Memory B cell (primary cell): ENCODE measurements around the gene MATK.

Experiments used
- ATAC-seq: fragments of 150-1000 bp; cut with Tn5 transposase; 2 replicates; pipeline ENCODE4 v1.10.0; 2021; ENCODE audit warnings: low read depth, mild to moderate bottlenecking, moderate library complexity
- DNase-seq, 2 donors: peaks; one replicate each; pipeline ENCODE4 v3.0.0; 2022; ENCODE audit warnings: low spot score in 2 of 2
- H3K27ac Mint-ChIP-seq: one replicate; pipeline ENCODE4 v1.8.0; 2022; ENCODE audit warnings: mild to moderate bottlenecking, moderate library complexity, mixed read lengths
- H3K27me3 Mint-ChIP-seq: one replicate; pipeline ENCODE4 v1.8.0; 2022; ENCODE audit warnings: mixed read lengths
- H3K36me3 Mint-ChIP-seq: one replicate; pipeline ENCODE4 v1.8.0; 2022; ENCODE audit warnings: mild to moderate bottlenecking, mixed read lengths
- H3K4me1 Mint-ChIP-seq: one replicate; pipeline ENCODE4 v1.8.0; 2022; ENCODE audit warnings: mixed read lengths
- H3K4me3 Mint-ChIP-seq: one replicate; pipeline ENCODE4 v1.8.0; 2022; ENCODE audit warnings: mild to moderate bottlenecking, moderate library complexity, mixed read lengths
- H3K9me3 Mint-ChIP-seq: one replicate; pipeline ENCODE4 v1.8.0; 2022; ENCODE audit warnings: mixed read lengths

MATK gene

GRCh38 chr19:3785938-3786824 lies at the start of gene MATK:
MATK (minus strand) TSS chr19:3786381; CDS start chr19:3785135, 1,246 bp downstream.
- H3K27me3 Mint-ChIP-seq, result peaks cover 18% of the 10 kb centered on the region
- H3K27ac Mint-ChIP-seq, result no peak within 1 kb of the TSS
- peak within 1 kb of the TSS; percentile 57 for H3K4me3 Mint-ChIP-seq
- H3K4me1 Mint-ChIP-seq, result peaks cover 4% of the 10 kb centered on the region
- ATAC-seq (peak; percentile 49), DNase-seq (no peak)
- peaks cover 10% of the 10 kb centered on the region for H3K9me3 Mint-ChIP-seq
- peaks cover 9% of the 10 kb centered on the region for H3K36me3 Mint-ChIP-seq

DNA sequence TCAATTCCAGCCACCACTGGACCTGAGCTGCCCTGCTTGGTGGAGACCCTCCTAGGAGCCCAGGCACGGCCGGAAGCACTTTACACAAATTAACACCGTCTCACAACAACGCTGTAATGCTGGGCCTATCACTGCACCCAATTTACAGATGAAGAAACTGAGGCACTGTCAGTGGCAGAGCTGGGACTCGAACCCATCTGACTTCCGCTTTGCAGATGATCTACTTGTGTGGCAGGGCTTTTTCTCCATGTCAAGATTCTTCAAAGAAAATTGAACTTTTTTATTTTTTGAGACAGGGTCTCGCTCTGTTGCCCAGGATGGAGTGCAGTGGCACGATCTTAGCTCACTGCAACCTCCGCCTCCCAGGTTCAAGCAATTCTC lies 48.9 kb upstream of the MATK start:
- Mint-ChIP-seq H3K4me1 (no peaks in the 10 kb centered on the region), H3K9me3 (no peaks in the 10 kb centered on the region), H3K27me3 (no peaks in the 10 kb centered on the region), H3K27ac (no peak overlapping the region), H3K4me3 (no peak overlapping the region), H3K36me3 (no peaks in the 10 kb centered on the region)
- ATAC-seq (no peak), DNase-seq (no peak)

DNA sequence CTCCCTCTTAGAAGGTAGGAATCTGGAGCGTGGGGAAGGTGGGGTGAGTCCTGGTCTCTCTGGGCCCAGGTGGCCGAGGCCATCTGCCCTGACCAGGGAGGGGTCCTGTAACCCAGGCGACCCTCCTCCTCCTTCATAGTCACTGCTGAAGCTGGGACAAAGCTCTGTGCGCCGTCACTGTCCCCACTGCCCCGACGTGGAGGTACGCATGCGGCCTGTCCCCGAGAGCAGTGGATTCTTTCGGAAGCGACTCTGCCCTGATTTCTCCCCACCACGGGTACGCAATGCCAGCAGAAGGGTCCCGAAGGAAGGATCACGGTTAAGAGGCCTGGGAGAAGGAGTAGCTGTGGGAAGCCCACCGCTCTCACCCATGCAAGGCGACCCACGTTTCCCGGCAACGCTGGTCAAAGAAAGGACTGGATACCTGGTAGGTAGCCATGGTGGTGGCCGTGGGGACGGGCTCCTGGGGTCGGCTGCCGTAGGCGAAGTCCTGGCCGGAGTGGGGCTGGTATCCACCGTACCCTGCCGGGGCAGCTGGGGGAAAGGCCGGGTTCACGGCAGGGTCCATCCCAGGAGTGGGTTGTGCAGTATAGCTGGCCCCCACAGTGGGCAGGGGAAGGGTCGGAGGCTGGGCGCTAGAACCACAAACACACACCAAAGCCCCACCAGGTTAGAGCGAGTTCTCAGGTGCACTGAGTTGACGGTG lies 48.3 kb upstream of the MATK start:
- Mint-ChIP-seq H3K27ac (no peak overlapping the region), H3K4me3 (no peak overlapping the region), H3K36me3 (no peaks in the 10 kb centered on the region), H3K9me3 (no peaks in the 10 kb centered on the region), H3K27me3 (no peaks in the 10 kb centered on the region), H3K4me1 (no peaks in the 10 kb centered on the region)
- DNase-seq (no peak), ATAC-seq (no peak)

DNA sequence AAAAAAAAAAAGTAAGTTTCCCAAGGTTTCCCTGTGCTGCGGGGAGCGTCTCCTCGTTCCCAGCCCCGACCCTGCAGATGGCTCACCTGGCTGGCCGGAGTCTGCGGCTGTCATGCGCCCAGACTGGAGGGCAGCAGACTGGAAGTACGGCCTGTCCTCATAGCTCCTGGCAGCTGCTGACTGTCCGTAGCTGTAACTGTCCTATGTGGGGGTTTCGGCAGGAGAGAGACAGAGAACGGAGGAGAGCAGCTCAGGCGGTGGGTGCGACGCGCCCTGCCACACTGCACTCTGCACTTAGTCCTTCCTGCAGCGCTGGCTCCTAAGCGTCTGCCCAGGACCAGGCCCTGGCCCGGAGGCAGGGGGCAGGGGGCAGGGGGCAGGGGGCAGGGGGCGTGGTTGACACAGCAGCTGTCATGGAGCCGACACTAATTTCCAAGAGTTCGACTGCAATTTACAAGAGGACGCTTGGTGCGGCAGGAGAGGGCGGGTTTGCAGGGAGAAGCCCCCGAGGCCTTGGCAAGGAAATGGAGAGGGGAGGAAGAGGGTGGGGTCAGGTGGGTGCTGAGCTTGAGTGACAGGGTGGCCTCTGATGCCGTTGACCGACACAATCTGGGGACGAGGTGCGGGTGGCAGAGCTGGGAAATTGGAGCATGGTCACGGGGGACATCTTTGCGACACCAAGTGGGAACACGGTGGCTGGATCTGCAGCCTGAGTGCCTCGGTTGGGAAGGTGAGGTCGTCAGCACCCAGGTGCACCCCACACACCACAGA lies 47.6 kb upstream of the MATK start:
- Mint-ChIP-seq H3K36me3 (no peaks in the 10 kb centered on the region), H3K4me1 (no peaks in the 10 kb centered on the region), H3K4me3 (no peak overlapping the region), H3K9me3 (no peaks in the 10 kb centered on the region), H3K27ac (no peak overlapping the region), H3K27me3 (no peaks in the 10 kb centered on the region)
- DNase-seq (no peak), ATAC-seq (no peak)

DNA sequence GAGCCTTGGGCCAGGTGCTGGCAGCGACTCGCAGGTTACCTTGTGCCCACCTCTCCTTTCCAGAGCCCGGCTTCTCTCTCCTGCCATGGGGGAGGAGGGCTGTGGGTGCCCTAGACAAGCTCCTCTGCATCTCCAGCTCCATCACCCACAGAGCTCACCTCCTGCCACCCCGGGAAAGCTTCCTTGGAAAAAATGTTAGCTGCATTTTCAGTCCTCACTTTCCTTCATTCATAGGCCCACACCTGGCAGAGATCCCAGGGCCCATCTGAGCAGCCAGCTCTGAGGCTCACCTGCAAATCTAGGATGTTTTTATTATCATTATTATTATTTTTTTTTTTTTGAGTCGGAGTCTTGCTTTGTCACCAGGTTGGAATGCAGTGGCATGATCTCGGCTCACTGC lies 45.8 kb upstream of the MATK start:
- H3K9me3 Mint-ChIP-seq, result no peaks in the 10 kb centered on the region

GRCh38 chr19:3831601-3832000 lies 45.4 kb upstream of the MATK start:
- no peak overlapping the region for H3K4me3 Mint-ChIP-seq
- H3K4me1 Mint-ChIP-seq, result peaks cover 6% of the 10 kb centered on the region
- H3K36me3 Mint-ChIP-seq, result no peaks in the 10 kb centered on the region
- H3K27ac Mint-ChIP-seq, result no peak overlapping the region
- peaks cover 1% of the 10 kb centered on the region for H3K27me3 Mint-ChIP-seq
- ATAC-seq (no peak), DNase-seq (no peak)
- H3K9me3 Mint-ChIP-seq, result no peaks in the 10 kb centered on the region

More for the DNA sequence above, 45.8 kb upstream of the MATK start:
- no peak for DNase-seq
- H3K27me3 Mint-ChIP-seq, result peaks cover 1% of the 10 kb centered on the region
- no peak overlapping the region for H3K4me3 Mint-ChIP-seq
- ATAC-seq, result no peak
- no peak overlapping the region for H3K27ac Mint-ChIP-seq
- no peaks in the 10 kb centered on the region for H3K36me3 Mint-ChIP-seq
- peaks cover 6% of the 10 kb centered on the region for H3K4me1 Mint-ChIP-seq

DNA sequence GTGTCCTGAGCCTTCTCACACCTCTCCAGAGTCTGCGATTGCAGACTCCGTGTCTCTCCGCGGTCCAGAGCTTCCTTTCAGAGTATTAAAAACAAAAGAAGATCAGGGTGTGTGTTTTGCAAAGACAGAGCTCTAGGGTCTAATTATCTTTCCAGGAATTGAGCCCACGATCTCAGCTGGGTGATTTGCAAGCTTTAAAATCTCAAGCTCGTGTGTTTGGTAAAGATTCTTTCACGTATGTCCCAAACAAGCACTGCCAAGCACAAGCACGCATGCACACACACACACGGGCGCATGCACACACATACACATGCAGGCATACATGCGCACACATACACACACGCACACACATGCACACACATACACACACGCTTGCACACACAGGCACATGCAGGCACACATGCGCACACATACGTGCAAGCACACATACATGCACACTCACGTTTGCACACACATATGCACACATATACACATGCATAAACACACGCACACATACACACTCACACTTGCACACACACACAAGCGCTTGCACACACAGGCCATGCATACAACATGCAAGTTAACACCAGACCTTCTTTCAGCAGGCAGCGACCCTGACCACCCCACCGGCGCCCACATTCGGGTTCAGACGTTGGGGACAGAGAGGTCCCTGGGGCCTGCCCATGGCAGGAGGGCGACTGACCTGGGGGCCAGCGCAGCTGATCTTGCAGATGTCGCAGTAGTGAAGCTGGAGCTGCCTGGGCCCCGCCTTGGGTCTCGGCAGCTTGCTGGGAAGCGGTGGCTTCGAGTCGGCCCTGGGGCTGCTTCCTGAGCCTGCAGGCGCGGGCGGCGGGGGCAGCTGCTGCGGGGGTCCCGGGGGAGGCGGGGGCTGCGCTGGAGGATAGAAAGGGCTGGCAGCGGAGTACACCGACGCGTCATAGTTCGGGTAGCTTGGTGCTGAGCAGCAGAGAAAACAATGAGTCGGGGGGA lies 44.7 kb upstream of the MATK start:
- H3K9me3 Mint-ChIP-seq, result no peaks in the 10 kb centered on the region
- H3K4me3 Mint-ChIP-seq, result no peak overlapping the region
- ATAC-seq (no peak), DNase-seq (no peak)
- no peak overlapping the region for H3K27ac Mint-ChIP-seq
- peaks cover 6% of the 10 kb centered on the region for H3K4me1 Mint-ChIP-seq
- H3K27me3 Mint-ChIP-seq, result peaks cover 1% of the 10 kb centered on the region
- H3K36me3 Mint-ChIP-seq, result no peaks in the 10 kb centered on the region

DNA sequence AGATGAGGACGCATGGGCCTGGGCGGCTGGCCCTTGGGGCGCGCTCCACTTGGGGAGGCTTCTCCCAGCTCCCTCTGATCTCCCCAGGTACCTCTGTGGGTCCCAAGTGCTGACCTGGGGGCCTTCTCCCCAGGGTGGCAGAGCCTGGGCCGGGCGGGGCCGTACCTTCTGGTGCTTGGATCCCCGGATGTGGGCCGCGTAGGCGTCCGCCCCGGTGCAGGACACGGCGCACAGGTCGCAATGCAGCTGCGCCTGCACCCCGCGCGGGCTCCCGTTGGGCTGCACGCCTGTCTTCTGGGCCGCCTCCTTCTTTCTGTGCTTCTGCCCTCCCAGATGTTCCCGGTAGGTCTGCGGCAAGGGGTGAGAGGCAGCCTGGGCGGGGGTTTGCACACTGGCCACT lies 41.1 kb upstream of the MATK start:
- Mint-ChIP-seq H3K36me3 (no peaks in the 10 kb centered on the region), H3K4me1 (peaks cover 6% of the 10 kb centered on the region), H3K9me3 (no peaks in the 10 kb centered on the region), H3K27me3 (peaks cover 7% of the 10 kb centered on the region), H3K27ac (no peak overlapping the region), H3K4me3 (no peak overlapping the region)
- DNase-seq (no peak), ATAC-seq (no peak)

- DNase-seq, result no peak
- no peaks in the 10 kb centered on the region for H3K36me3 Mint-ChIP-seq
- H3K9me3 Mint-ChIP-seq, result no peaks in the 10 kb centered on the region
- no peak overlapping the region for H3K4me3 Mint-ChIP-seq
- peaks cover 7% of the 10 kb centered on the region for H3K27me3 Mint-ChIP-seq
- no peak for ATAC-seq
- no peak overlapping the region for H3K27ac Mint-ChIP-seq
- peaks cover 9% of the 10 kb centered on the region for H3K4me1 Mint-ChIP-seq
Measured at GRCh38 chr19:3826163-3826562, 40.0 kb upstream of the MATK start.

DNA sequence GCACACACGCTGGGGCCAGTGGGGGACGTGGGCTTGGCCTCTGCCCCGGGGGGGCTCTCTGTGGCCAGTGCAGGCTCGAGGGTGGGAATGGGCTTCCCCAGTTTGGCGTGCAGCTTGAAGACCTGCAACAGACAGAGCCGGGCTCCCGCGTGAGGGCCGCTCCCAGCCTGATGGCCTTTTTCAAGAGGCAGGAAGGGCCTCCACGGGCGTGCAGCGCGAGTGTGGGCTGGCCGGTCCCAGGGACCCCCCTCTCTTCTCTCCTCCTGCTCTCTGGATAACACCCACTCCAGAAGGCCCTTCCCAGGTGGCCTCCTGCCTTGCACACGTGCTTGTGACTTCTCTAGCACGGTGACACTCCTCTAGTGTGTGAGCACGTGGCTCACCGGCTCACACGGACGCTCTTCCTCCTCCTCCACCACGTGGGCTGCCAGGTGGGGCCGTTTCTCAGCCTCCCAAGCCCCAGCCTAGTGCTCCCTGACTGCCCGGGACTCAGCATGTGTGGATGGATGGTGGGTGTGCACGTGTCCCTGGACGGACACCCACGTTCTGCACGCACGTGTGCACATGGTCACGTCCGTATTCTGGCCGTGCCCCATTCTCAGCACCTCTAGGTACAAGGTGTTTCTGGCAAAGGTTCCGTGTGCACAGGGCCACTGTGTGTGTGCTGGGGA lies 39.2 kb upstream of the MATK start:
- H3K27ac Mint-ChIP-seq, result no peak overlapping the region
- no peak overlapping the region for H3K4me3 Mint-ChIP-seq
- H3K9me3 Mint-ChIP-seq, result no peaks in the 10 kb centered on the region
- H3K27me3 Mint-ChIP-seq, result peaks cover 7% of the 10 kb centered on the region
- ATAC-seq (no peak), DNase-seq (no peak)
- H3K4me1 Mint-ChIP-seq, result peaks cover 9% of the 10 kb centered on the region
- H3K36me3 Mint-ChIP-seq, result no peaks in the 10 kb centered on the region

GRCh38 chr19:3823350-3823713 lies 37.2 kb upstream of the MATK start:
- DNase-seq (no peak), ATAC-seq (no peak)
- H3K4me1 Mint-ChIP-seq, result peaks cover 6% of the 10 kb centered on the region
- no peaks in the 10 kb centered on the region for H3K9me3 Mint-ChIP-seq
- peaks cover 6% of the 10 kb centered on the region for H3K27me3 Mint-ChIP-seq
- H3K27ac Mint-ChIP-seq, result no peak overlapping the region
- no peaks in the 10 kb centered on the region for H3K36me3 Mint-ChIP-seq
- H3K4me3 Mint-ChIP-seq, result no peak overlapping the region

GRCh38 chr19:3822683-3823349 lies 36.6 kb upstream of the MATK start:
- Mint-ChIP-seq H3K4me3 (no peak overlapping the region), H3K9me3 (no peaks in the 10 kb centered on the region), H3K4me1 (peaks cover 5% of the 10 kb centered on the region), H3K27me3 (peaks cover 8% of the 10 kb centered on the region), H3K36me3 (no peaks in the 10 kb centered on the region), H3K27ac (no peak overlapping the region)
- no peak for ATAC-seq
- DNase-seq, result no peak
